ENCODE measurements around the gene MYO1B.

The MYO1B gene

GRCh38 chr2:191245046-191245868, at the start of gene MYO1B:
MYO1B (plus strand) TSS chr2:191245404; CDS start chr2:191276896, 31,492 bp downstream.
- H3K4me3 ChIP-seq (ENCODE audit: control insufficient read depth, low read depth, low read length) = peak within 1 kb of the TSS; percentile 83
- TF ChIP-seq, protein P1, sequence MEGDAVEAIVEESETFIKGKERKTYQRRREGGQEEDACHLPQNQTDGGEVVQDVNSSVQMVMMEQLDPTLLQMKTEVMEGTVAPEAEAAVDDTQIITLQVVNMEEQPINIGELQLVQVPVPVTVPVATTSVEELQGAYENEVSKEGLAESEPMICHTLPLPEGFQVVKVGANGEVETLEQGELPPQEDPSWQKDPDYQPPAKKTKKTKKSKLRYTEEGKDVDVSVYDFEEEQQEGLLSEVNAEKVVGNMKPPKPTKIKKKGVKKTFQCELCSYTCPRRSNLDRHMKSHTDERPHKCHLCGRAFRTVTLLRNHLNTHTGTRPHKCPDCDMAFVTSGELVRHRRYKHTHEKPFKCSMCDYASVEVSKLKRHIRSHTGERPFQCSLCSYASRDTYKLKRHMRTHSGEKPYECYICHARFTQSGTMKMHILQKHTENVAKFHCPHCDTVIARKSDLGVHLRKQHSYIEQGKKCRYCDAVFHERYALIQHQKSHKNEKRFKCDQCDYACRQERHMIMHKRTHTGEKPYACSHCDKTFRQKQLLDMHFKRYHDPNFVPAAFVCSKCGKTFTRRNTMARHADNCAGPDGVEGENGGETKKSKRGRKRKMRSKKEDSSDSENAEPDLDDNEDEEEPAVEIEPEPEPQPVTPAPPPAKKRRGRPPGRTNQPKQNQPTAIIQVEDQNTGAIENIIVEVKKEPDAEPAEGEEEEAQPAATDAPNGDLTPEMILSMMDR (conservative IDR thresholded peaks at IDR 0.05; ENCODE audit: control insufficient read depth, insufficient read depth, low read depth, low read length) = no peak
- DNase-seq (ENCODE audit: low read depth) = peak; percentile 71

GRCh38 chr2:191197096-191197495, 48.1 kb upstream of the MYO1B start:
- no peak for DNase-seq (ENCODE audit: low read depth)
- TF ChIP-seq, protein P1 (conservative IDR thresholded peaks at IDR 0.05; ENCODE audit: control insufficient read depth, insufficient read depth, low read depth, low read length) = no peak
- no peak overlapping the region for H3K4me3 ChIP-seq (ENCODE audit: control insufficient read depth, low read depth, low read length)

- no peak for DNase-seq (ENCODE audit: low read depth)
- TF ChIP-seq, protein P1 (conservative IDR thresholded peaks at IDR 0.05; ENCODE audit: control insufficient read depth, insufficient read depth, low read depth, low read length) = no peak
- H3K4me3 ChIP-seq (ENCODE audit: control insufficient read depth, low read depth, low read length) = no peak overlapping the region
These were observed 46.9 kb upstream of the MYO1B start for GRCh38 chr2:191198271-191198670.

GRCh38 chr2:191199929-191200512, 45.2 kb upstream of the MYO1B start:
- no peak for DNase-seq (ENCODE audit: low read depth)
- TF ChIP-seq, protein P1 (conservative IDR thresholded peaks at IDR 0.05; ENCODE audit: control insufficient read depth, insufficient read depth, low read depth, low read length) = no peak
- H3K4me3 ChIP-seq (ENCODE audit: control insufficient read depth, low read depth, low read length) = no peak overlapping the region

- H3K4me3 ChIP-seq (ENCODE audit: control insufficient read depth, low read depth, low read length) = no peak overlapping the region
- TF ChIP-seq, protein P1 (conservative IDR thresholded peaks at IDR 0.05; ENCODE audit: control insufficient read depth, insufficient read depth, low read depth, low read length) = no peak
- DNase-seq (ENCODE audit: low read depth) = no peak
These were observed 44.3 kb upstream of the MYO1B start for GRCh38 chr2:191200910-191201309.

GRCh38 chr2:191202209-191202721, 42.9 kb upstream of the MYO1B start:
- H3K4me3 ChIP-seq (ENCODE audit: control insufficient read depth, low read depth, low read length) = no peak overlapping the region
- TF ChIP-seq, protein P1 (conservative IDR thresholded peaks at IDR 0.05; ENCODE audit: control insufficient read depth, insufficient read depth, low read depth, low read length) = no peak
- peak; percentile 83 for DNase-seq (ENCODE audit: low read depth)
